GM19324 (cell line): ENCODE measurements around the gene IL18R1.

Experiments used
- ATAC-seq: cut with Tn5 transposase; IDR thresholded peaks from one replicate; pipeline ENCODE4 v1.9.1; 2021; ENCODE audit warnings: mild to moderate bottlenecking, moderate library complexity; ENCODE audit not compliant: unreplicated experiment, low FRiP score

Gene IL18R1

DNA sequence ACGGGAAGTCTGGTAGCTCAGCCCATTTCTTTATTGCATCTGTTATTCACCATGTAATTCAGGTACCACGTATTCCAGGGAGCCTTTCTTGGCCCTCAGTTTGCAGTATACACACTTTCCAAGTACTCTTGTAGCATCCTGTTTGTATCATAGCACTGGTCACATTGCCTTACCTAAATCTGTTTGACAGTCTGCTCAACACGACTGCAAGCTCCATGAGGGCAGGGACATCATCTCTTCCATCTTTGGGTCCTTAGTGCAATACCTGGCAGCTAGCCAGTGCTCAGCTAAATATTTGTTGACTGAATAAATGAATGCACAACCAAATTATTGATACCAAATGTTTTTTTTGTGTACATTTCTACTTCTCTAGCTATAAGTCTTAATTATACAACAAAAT lies 11.2 kb upstream of the IL18R1 start:
- ATAC-seq, result no peak

DNA sequence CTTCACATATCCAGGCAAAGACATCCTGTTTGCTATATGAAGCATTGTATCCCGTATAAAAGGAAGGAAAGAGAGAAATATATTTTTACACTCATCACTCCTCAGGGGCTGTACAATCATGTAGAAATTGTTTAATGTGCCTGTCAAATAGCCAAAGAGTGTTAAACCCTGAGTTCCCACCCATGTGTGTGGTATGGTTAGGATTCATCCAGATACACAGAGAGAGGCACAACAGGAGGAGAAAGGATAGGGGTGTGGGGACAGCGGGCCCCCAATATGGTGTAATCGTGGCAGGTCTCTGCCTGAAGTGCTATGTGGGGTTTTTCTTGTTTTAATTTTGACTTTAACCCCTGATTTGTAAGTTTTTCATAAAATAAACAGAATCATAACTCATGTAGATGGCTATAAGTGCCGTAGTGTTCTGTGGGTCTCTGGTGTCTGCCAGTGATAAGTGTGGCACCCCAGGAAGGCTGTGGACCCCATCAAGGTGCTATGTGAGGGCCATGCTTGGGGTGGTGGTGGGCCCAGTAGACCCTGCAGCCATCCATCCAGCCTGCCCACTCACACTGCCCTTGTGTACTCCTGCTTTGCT lies 10.2 kb upstream of the IL18R1 start:
- ATAC-seq, result no peak

DNA sequence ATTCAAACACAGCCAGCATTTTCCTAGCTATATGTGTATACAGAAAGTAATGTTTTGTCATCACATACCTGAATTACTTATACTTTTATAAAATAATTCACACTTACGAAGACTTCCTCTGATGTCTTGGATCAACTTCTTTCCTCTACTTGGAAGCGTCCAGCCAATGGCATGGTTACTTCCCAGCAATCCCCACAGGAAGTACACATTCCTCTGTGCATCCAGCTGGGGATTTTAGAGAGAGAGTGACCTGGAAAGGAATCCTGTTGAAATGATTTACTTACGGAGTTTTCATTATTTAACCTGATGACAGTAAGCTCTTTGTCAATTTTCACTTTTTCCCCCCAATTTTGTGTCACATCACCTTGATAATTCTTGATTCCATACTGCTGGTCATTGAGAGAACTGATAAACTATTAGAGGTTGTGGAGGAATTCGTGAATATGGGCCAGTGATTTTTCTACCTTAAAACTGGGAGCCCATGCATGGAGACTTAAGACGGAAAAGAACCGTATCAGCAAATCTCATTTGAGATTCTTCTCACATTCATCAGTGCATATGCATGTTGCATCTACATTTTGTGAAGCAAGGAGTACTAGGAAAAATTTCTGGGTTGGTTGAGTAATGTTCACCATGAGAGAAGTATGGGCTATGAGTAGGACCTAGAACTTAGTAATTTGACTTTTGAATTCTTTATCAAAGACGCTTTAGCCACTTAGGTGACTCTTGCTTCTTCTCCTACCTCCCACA lies 9.0 kb upstream of the IL18R1 start:
- no peak for ATAC-seq

- ATAC-seq, result no peak
Measured at GRCh38 chr2:102350137-102350793, 5.3 kb upstream of the IL18R1 start.

DNA sequence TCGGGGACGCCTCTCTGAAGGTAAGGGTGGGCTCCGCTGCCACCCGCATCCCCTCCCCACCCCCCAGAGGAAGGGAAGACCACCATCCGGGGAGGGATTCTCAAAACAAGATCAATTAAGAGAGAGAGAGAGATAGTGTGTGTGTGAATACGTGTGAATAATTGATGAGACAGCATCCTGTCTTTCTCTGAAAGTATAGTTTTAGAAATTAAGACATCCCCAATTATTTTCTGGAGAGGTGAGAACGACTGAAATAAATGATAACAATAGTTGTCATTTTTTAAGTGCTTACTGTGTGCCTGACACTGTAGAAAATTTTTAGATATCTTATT lies 751 bp downstream of the IL18R1 start:
- ATAC-seq, result no peak

DNA sequence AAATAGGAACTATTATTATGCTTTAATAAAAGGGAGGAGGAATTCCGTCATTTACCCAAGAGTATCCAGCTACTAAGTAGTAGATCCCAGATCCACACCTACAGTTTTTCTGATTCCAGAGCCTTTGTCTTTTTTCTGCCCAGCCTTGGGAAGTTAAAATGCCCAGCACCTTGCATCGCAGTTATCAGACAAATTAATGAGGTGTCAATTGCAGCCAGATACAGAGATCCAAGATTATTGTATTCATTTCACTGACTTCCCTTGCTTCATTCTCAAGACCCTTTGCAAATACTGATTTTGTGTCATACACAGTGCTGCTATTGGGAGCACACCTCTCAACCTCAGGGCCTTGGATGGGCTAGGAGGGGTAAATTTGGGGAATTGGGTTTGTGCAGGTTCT lies 1.1 kb downstream of the IL18R1 start:
- ATAC-seq, result no peak

GRCh38 chr2:102357937-102358336 lies 2.3 kb downstream of the IL18R1 start:
- no peak for ATAC-seq

DNA sequence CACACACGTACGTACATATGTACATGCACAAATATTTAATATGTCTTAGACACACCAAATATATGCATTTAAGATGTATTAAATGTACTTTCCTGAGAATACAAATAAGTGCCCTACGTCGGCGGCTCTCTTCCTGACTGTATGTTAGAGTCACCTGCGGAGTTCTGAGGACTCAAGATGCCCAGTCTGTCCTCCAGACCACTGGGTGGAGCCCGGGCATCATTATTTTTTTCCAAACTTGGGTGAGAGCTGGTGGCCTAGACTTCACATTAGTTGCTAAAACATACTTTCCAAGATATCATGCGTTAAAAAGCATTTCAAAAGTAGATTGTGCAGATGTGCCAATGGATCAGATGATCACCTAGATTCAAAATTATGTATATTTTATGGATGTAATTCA lies 2.9 kb downstream of the IL18R1 start:
- ATAC-seq, result no peak

- ATAC-seq, result no peak
Measured at GRCh38 chr2:102359527-102359926, 3.9 kb downstream of the IL18R1 start.

GRCh38 chr2:102361632-102362241 lies 6.1 kb downstream of the IL18R1 start:
- ATAC-seq, result no peak

- no peak for ATAC-seq
Measured at GRCh38 chr2:102365763-102366162, 10.2 kb downstream of the IL18R1 start.

DNA sequence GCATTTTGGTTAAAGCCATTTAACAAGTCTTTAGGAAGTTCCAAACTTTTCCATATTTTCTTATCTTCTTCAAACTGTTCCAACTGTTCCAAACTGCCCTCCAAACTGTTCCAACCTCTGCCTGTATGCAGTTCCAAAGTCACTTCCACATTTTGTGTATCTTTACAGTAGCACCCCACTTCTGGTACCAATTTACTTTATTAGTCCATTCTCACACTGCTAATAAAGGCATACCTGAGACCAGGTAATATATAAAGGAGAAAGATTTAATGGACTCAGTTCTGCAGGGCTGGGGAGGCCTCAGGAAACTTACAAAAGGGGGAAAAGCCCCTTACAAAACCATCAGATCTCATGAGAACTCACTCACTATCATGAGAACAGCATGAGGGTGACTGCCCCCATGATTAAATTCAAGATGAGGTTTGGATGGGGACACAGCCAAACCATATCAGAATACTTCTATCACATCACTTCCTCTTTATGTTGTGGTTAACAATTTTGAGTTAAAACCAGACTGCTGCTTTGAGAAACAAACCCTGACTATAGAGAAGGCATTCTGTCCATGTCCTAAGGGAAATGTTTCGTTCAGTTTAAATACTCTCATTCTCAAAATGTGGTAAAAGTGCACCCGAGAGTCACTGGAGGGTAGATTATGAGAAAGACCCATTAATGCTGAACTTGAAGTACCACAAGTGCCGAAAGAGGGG lies 11.0 kb downstream of the IL18R1 start:
- ATAC-seq, result no peak

- no peak for ATAC-seq
Measured at GRCh38 chr2:102367331-102367971, 11.9 kb downstream of the IL18R1 start.

- ATAC-seq, result no peak
Measured at GRCh38 chr2:102368461-102369109, 13.0 kb downstream of the IL18R1 start.

DNA sequence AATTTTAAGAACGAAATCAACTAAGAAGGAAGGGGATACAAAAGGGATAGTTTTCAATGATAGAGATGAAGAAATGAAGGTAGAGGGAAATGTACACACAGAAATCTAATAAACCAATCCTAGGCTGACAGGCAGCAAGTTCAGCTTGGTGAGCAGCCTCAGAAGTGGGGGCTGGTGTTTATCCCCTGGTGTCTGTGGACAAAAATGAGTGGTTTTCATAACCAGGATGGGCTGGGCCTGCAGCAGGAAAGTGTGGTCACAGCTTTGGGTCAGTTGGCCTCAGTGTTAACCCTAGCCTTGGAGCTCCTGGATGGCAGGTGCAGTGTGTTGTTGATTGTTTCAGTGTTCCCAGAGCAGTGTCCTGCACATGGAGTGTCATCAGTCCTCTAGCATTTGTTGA lies 14.3 kb downstream of the IL18R1 start:
- no peak for ATAC-seq

- ATAC-seq, result no peak
Measured at GRCh38 chr2:102376052-102376591, 20.5 kb downstream of the IL18R1 start.

DNA sequence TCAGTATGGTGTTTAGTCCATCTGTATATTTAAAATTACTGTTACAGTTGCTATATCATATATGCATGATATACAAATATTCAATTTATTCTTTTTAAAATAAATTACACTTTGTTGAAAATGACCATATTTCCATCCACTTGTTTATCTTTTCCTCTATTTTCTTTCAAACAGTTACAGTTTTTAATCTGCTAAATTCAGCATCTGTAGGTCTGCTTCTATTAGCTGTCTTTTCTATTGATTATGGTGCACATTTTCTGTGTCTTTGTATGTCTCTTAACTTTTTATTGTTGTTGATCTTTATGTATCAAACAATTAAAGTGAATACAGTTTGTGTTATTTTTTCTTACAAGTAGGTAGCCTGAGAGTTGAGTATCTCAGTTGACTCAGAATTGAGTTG lies 28.1 kb downstream of the IL18R1 start:
- ATAC-seq, result no peak

- ATAC-seq, result no peak
Measured at GRCh38 chr2:102385522-102385921, 29.9 kb downstream of the IL18R1 start.

DNA sequence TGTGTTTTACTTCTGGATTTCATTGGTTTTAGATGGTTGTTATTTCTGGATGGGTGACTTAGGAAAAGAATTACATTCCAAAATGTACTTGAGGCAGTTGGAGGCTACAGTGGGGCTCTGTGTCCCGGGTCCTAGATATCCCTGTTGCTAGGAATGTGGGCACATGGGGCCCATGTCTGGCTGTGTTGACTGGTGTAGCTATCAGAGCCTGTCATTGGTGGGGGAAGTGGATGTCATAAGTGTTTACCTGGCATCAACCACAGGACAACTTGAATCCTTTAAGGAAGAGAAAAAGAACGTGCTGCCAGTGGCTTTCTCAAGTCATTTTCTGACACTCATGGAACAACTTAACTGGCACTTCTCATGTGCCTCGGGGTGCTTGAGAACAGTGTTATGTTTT lies 30.4 kb downstream of the IL18R1 start:
- ATAC-seq, result no peak
